Vagina (tissue), 2 donors: ENCODE results near the gene TSPAN9. TPM values are rescaled to one million over a fixed set of nuclear protein-coding genes. Genes with fewer than 3 reads are reported as not detected.
A peak's percentile ranks its signal among the peaks of the same experiment; 100 is the strongest.

Experiments used
- DNase-seq, 2 donors: peaks; one replicate each; pipeline ENCODE4 v3.0.0-alpha.2; 2017; ENCODE audit errors: extremely low spot score in 2 of 2
- H3K27ac ChIP-seq: fragments of 200-600 bp; sonication (generic); one replicate; pipeline ENCODE4 v1.5.1; 2019
- H3K27me3 ChIP-seq: fragments of 200-600 bp; sonication (generic); one replicate; pipeline ENCODE4 v1.5.1; 2019
- H3K36me3 ChIP-seq, 2 donors: fragments of 200-600 bp; sonication (generic); one replicate each; pipeline ENCODE4 v1.5.1; 2017 to 2019
- H3K4me1 ChIP-seq: fragments of 200-600 bp; sonication (generic); one replicate; pipeline ENCODE4 v1.5.1; 2019
- H3K4me3 ChIP-seq, 2 donors: fragments of 200-600 bp; sonication (generic); 1 replicate in 1 of 2; 2 replicates in 1 of 2; pipeline ENCODE4 v1.5.1; 2016 to 2019
- H3K9me3 ChIP-seq: fragments of 200-600 bp; sonication (generic); one replicate; pipeline ENCODE4 v1.5.1; 2019
- POLR2A ChIP-seq, 2 donors: fragments of 450-650 bp; IDR thresholded peaks; one replicate each; pipeline ENCODE4 v1.6.1; 2017; ENCODE audit warnings: antibody characterized with exemption in 2 of 2, mild to moderate bottlenecking in 2 of 2, moderate library complexity in 2 of 2
- POLR2AphosphoS5 ChIP-seq, 2 donors: sonication (generic); formaldehyde crosslinking; IDR thresholded peaks; one replicate each; pipeline ENCODE4 v1.9.0; 2017; ENCODE audit warnings: antibody characterized with exemption in 2 of 2, mild to moderate bottlenecking in 2 of 2, low read depth in 1 of 2; ENCODE audit not compliant: insufficient read depth in 1 of 2
- intact Hi-C: fragments of 100-400 bp; cut with DNase I; formaldehyde crosslinking; loops from one replicate; pipeline ENCODE4 v1.15.1; 2023
- total RNA-seq: library from RNA; depleted of rRNA; stranded (reverse); fragments of >200 nt; gene quantifications from one replicate; pipeline ENCODE4 v1.2.3, GENCODE V29; 2016
- TF ChIP-seq, protein P1 (sequence below), 3 experiments: fragments of 450-650 bp in 2 of 3; fragments of 200-600 bp in 1 of 3; sonication (generic) in 1 of 3; IDR thresholded peaks; one replicate each; pipeline ENCODE4 v1.5.1; 2017 to 2019; ENCODE audit warnings: antibody characterized with exemption in 3 of 3, mild to moderate bottlenecking in 2 of 3, moderate library complexity in 2 of 3

The TSPAN9 gene
- total RNA-seq, 1 donor from 2014 or later: 32.2 TPM

DNA sequence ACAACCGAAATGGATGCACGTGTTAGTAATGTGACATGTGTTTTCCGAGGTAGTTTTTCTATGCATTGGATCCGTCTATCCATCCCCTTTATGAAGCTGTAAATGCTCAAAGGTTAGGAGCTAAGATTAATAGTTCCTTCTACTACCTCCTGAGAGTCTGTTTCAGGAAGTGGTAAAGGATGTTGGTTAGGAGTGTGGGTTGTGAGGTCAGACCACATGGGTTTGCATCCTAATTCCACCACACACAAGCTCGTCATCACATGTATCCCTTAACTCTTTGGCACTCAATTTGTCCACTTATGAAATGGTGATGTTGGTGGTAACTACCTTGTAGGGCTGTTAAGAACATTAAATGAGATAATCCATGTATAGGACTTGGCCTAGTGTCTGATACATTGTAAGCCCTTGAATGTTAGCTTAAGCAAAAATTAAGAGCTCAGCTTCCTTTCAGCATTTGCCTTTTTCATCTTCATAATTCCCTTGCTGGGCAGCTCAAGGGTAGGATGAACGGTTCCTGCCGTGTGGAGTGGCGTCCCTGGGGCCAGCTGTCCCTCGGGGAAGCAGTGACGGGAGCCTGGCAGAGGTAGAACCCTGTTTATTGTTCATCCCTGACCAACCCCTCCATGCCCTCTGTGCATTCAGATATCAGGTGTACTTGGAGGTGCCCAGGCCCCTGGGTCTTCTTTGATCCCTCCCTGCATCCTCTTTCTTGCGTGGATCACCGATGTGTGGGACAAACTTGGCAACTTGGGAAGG is 52.3 kb downstream of the TSPAN9 start:
- DNase-seq: no peak
- no peaks in the 10 kb centered on the region for H3K27me3 ChIP-seq
- no peak overlapping the region for H3K27ac ChIP-seq
- no peak overlapping the region for H3K4me3 ChIP-seq
- intact Hi-C loops: loop anchor here (10.0 kb wide), 1 partner anchor 55 kb away; the partner anchor contains the start of gene TSPAN9
- H3K4me1 ChIP-seq: peaks cover 40% of the 10 kb centered on the region
- no peaks in the 10 kb centered on the region for H3K9me3 ChIP-seq
- H3K36me3 ChIP-seq: no peaks in the 10 kb centered on the region
- TF ChIP-seq POLR2AphosphoS5 (IDR thresholded peaks at IDR 0.05; ENCODE audit: insufficient read depth in 1 of 2, low read depth in 1 of 2) (no peak), POLR2A (IDR thresholded peaks at IDR 0.05) (no peak)
- TF ChIP-seq, protein P1, sequence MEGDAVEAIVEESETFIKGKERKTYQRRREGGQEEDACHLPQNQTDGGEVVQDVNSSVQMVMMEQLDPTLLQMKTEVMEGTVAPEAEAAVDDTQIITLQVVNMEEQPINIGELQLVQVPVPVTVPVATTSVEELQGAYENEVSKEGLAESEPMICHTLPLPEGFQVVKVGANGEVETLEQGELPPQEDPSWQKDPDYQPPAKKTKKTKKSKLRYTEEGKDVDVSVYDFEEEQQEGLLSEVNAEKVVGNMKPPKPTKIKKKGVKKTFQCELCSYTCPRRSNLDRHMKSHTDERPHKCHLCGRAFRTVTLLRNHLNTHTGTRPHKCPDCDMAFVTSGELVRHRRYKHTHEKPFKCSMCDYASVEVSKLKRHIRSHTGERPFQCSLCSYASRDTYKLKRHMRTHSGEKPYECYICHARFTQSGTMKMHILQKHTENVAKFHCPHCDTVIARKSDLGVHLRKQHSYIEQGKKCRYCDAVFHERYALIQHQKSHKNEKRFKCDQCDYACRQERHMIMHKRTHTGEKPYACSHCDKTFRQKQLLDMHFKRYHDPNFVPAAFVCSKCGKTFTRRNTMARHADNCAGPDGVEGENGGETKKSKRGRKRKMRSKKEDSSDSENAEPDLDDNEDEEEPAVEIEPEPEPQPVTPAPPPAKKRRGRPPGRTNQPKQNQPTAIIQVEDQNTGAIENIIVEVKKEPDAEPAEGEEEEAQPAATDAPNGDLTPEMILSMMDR (IDR thresholded peaks at IDR 0.05): no peak

GRCh38 chr12:3130057-3130830 is 53.1 kb downstream of the TSPAN9 start:
- Histone ChIP-seq H3K27ac (no peak overlapping the region), H3K36me3 (no peaks in the 10 kb centered on the region), H3K4me3 (no peak overlapping the region), H3K4me1 (peaks cover 40% of the 10 kb centered on the region), H3K27me3 (no peaks in the 10 kb centered on the region), H3K9me3 (no peaks in the 10 kb centered on the region)
- DNase-seq: no peak
- intact Hi-C loops: loop anchor here (10.0 kb wide), 1 partner anchor 55 kb away; the partner anchor contains the start of gene TSPAN9
- TF ChIP-seq, protein P1 (IDR thresholded peaks at IDR 0.05): no peak
- TF ChIP-seq POLR2A (IDR thresholded peaks at IDR 0.05): no peak
- no peak for TF ChIP-seq POLR2AphosphoS5 (IDR thresholded peaks at IDR 0.05; ENCODE audit: insufficient read depth in 1 of 2, low read depth in 1 of 2)

GRCh38 chr12:3131129-3131528 is 54.0 kb downstream of the TSPAN9 start:
- no peak for DNase-seq
- intact Hi-C loops: loop anchor here (10.0 kb wide), 1 partner anchor 56 kb away; the partner anchor contains the start of gene TSPAN9
- Histone ChIP-seq H3K4me3 (no peak overlapping the region), H3K9me3 (no peaks in the 10 kb centered on the region), H3K27me3 (no peaks in the 10 kb centered on the region), H3K27ac (no peak overlapping the region), H3K36me3 (no peaks in the 10 kb centered on the region), H3K4me1 (peaks cover 40% of the 10 kb centered on the region)
- TF ChIP-seq POLR2AphosphoS5 (IDR thresholded peaks at IDR 0.05; ENCODE audit: insufficient read depth in 1 of 2, low read depth in 1 of 2) (no peak), POLR2A (IDR thresholded peaks at IDR 0.05) (no peak)
- TF ChIP-seq, protein P1 (IDR thresholded peaks at IDR 0.05): no peak

DNA sequence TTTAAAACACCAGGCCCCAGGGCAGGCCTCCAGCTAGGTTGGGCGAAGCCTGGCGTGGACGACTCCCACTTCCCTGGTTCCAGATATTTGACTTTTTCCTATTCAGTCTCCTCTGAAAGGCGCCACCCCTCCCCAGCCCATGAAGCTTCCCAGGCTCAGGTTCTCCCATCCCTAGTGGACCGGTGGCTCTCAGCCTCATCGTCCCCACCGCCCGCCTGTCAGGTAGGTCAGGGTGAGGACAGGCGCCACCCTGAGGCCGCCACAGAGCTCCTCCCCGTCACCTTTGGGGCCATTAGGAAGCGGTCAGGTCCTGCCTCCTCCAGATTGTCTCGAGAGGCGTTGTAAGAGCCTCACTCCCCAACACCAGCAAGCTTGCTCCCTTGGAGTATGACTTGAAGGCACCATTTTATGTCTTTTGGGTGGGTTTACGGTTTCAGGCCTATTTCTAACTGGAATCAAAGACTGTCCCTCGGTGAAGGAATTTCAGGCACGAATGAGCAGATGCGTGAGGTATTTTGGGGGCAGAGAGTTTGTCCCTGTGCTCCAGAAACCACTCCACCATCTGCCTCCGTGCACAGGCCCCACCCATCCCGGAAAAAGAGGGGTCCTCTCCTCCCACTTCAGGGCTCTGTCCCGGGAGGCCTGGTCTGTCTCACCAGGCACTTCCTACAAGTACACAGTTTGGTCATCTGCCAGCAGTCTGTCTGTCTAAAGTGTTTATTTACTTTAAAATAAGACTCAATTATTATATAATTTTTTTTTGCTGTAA is 55.6 kb downstream of the TSPAN9 start:
- Histone ChIP-seq H3K36me3 (no peaks in the 10 kb centered on the region), H3K27ac (peak overlapping the region; percentile 56), H3K4me3 (no peak overlapping the region), H3K4me1 (peaks cover 54% of the 10 kb centered on the region), H3K27me3 (no peaks in the 10 kb centered on the region), H3K9me3 (no peaks in the 10 kb centered on the region)
- intact Hi-C loops: loop anchor here (10.0 kb wide), 1 partner anchor 58 kb away; the partner anchor contains the start of gene TSPAN9
- DNase-seq: no peak
- TF ChIP-seq POLR2AphosphoS5 (IDR thresholded peaks at IDR 0.05; ENCODE audit: insufficient read depth in 1 of 2, low read depth in 1 of 2): no peak
- TF ChIP-seq POLR2A (IDR thresholded peaks at IDR 0.05): no peak
- TF ChIP-seq, protein P1 (IDR thresholded peaks at IDR 0.05): no peak
